ENCODE data around the gene ZFAND3. TPM values are rescaled to one million over a fixed set of nuclear protein-coding genes. Genes with fewer than 3 reads are reported as not detected.
A peak's percentile ranks its signal among the peaks of the same experiment; 100 is the strongest.

ZFAND3 gene
- total RNA-seq = 54.2 and 55.3 TPM in 2 replicates
- 11.7 and 15.4 TPM in 2 replicates for polyA plus RNA-seq
- 17.6 and 18.8 TPM in 2 replicates for polyA plus RNA-seq (2011; cell fraction: cytosol; rRNA removed)
- 15.9 and 18.1 TPM in 2 replicates for polyA plus RNA-seq (2011; cell fraction: nucleus; rRNA removed)
- 84.4 and 99.2 TPM in 2 replicates for polyA plus RNA-seq (2012)
- polyA minus RNA-seq = 24.5 and 38.3 TPM in 2 replicates
- 12.1 TPM for polyA minus RNA-seq (2011; cell fraction: cytosol; rRNA and poly(A)+ RNA removed)
- 35.7 and 36.5 TPM in 2 replicates for polyA minus RNA-seq (2011; cell fraction: nucleus; rRNA and poly(A)+ RNA removed)
- Bru-seq, nascent RNA = percentile 96 among the genes with signal in this experiment
- BruChase-seq, experiment 1, labeled RNA remaining after a 6-hour chase = percentile 88 among the genes with signal in this experiment
- BruChase-seq, experiment 2, labeled RNA remaining after a 2-hour chase = percentile 94 among the genes with signal in this experiment
- long read RNA-seq, transcript ZFAND3-201 (6 exons, 3,366 nt) = major isoform, 10 of 33 reads
- long read RNA-seq, partial matches to known transcripts = 7 of 33 reads
- long read RNA-seq, other reads (novel, unspliced or antisense) = 15 of 33 reads

DNA sequence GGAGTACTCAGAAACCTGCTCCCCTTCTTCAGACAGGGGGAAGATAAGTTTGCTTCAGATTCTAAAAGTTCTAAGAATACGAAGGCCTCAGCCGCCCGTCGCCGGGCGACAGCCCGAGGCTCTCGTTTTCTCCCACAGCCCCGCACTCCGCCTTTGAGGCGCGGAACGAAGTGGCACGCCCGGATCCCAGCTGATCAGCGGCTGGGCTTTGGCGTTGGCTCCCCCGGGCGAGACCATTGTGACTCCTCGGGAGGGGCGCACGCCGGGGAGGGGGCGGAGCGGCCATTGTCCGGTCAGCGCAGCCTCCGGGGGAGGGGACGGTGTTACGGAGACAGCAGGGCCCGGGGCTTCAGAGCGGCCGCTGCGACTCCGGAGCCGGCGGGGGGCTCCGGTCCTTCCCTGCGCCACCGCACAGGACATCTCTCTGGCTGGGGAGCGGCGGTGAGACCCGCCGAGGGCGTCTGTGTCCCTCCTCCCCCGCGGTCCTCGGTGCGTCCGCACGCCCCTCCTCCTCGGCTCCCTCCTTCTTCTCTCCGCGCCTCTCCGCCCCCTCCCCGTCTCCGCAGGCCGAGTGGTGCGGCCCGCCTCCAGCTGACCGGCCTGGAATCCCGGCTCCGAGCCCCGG, at the start of gene ZFAND3:
ZFAND3 (plus strand) TSS at position 551 of the 625 bp plus-strand sequence. CDS start 219 bp downstream, outside the sequence.
- Histone ChIP-seq H3K79me2 (ENCODE audit: control insufficient read depth, insufficient read depth, low read length) (peaks cover 43% of the 10 kb centered on the region), H3K9me1 (replicated peaks; ENCODE audit: control insufficient read depth, extremely low read depth, insufficient read depth, low read length) (no peaks in the 10 kb centered on the region), H3K4me2 (ENCODE audit: insufficient read depth, low read length) (peak within 1 kb of the TSS; percentile 95), H3K4me3 (replicated peaks in 1 of 3; ENCODE audit: insufficient read depth in 1 of 3, low read depth in 1 of 3, low read length in 3 of 3) (peak within 1 kb of the TSS; percentile 88 to 92 (median 90)), H3K9me3 (replicated peaks; ENCODE audit: control insufficient read depth, insufficient read depth, low read length) (no peaks in the 10 kb centered on the region), H3K9ac (replicated peaks; ENCODE audit: extremely low read depth, insufficient read depth, low read length) (peak within 1 kb of the TSS; percentile 84), H3K36me3 (ENCODE audit: control insufficient read depth in 2 of 2, extremely low read depth in 1 of 2, insufficient read depth in 2 of 2, low read length in 2 of 2) (no peaks in the 10 kb centered on the region), H3K27ac (ENCODE audit: insufficient read depth, low read depth, low read length) (peak within 1 kb of the TSS; percentile 96), H2AFZ (ENCODE audit: low read depth, low read length) (peak within 1 kb of the TSS; percentile 90), H3K4me1 (ENCODE audit: control insufficient read depth, extremely low read depth, insufficient read depth, low read length) (peaks cover 33% of the 10 kb centered on the region), H3K27me3 (ENCODE audit: control insufficient read depth in 2 of 2, insufficient read depth in 2 of 2, low read length in 2 of 2) (peaks cover 13 to 23% of the 10 kb centered on the region in 2 experiments), H4K20me1 (replicated peaks; ENCODE audit: control insufficient read depth, extremely low read depth, insufficient read depth, low read length) (peaks cover 12% of the 10 kb centered on the region)
- BruUV-seq (replicated peaks) = no TSS peak
- no peak for FAIRE-seq
- no peak for TF ChIP-seq FOS (IDR thresholded peaks at IDR 0.05; ENCODE audit: borderline replicate concordance, insufficient read depth, low read length)
- TF ChIP-seq MYC (IDR thresholded peaks at IDR 0.05; ENCODE audit: low read depth, low read length) = no peak
- no peak for TF ChIP-seq EZH2 (IDR thresholded peaks at IDR 0.05; ENCODE audit: borderline replicate concordance, low read depth, low read length, severe bottlenecking)
- TF ChIP-seq CTCF (IDR thresholded peaks at IDR 0.05; ENCODE audit: extremely low read depth in 1 of 2, insufficient read depth in 1 of 2, low read depth in 1 of 2, low read length in 2 of 2) = no peak
- peak; percentile 64 for TF ChIP-seq POLR2AphosphoS5 (IDR thresholded peaks at IDR 0.05; ENCODE audit: insufficient read depth, low read depth, low read length)
- peak; percentile 65 for TF ChIP-seq POLR2A (IDR thresholded peaks at IDR 0.05; ENCODE audit: low read depth, low read length)
- no peak for TF ChIP-seq GATA2 (IDR thresholded peaks at IDR 0.05; ENCODE audit: insufficient read depth, insufficient read length, low read depth, low read length)
- no peak for TF ChIP-seq JUN (IDR thresholded peaks at IDR 0.05; ENCODE audit: borderline replicate concordance, insufficient read depth, insufficient read length, low read depth)
- TF ChIP-seq, protein P1, sequence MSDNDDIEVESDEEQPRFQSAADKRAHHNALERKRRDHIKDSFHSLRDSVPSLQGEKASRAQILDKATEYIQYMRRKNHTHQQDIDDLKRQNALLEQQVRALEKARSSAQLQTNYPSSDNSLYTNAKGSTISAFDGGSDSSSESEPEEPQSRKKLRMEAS (IDR thresholded peaks at IDR 0.05; ENCODE audit: insufficient read depth, insufficient read length) = peak; percentile 0
- intact Hi-C loops (cut with micrococcal nuclease) = loop anchor here (1.0 to 10.0 kb wide), 2 partner anchors 28 to 176 kb away; no protein-coding TSS in a partner anchor
- POLR2A ChIA-PET = interaction anchor here (0.8 to 1.6 kb wide), 4 partner anchors 9 to 699 kb away, joined by 3 to 4 read pairs (median 4); no protein-coding TSS in a partner anchor
- CTCF ChIA-PET = interaction anchor here (0.6 to 2.0 kb wide), 12 partner anchors 8 to 675 kb away, joined by 3 to 11 read pairs (median 3); no protein-coding TSS in a partner anchor
- dilution Hi-C loops (cut with MboI; ENCODE audit: extremely low pct_ligation_motif_present, low sequenced_read_pairs) = no loop called here
- peak; percentile 95 for DNase-seq (ENCODE audit: low read depth, low spot score)
